ENCODE results near the gene DOK3. TPM values are rescaled to one million over a fixed set of nuclear protein-coding genes. Genes with fewer than 3 reads are reported as not detected.

Gene DOK3
- total and polyA plus RNA-seq, 2 of the 13 experiments (the other 11 are each of a cell fraction or from before 2014, with no cell fraction given) = 1.4 to 1.5 TPM

- TF ChIP-seq ZNF142 (CRISPR knock-in tag; IDR thresholded peaks at IDR 0.05) (peak; percentile 75), ISL2 (CRISPR knock-in tag; IDR thresholded peaks at IDR 0.05) (peak; percentile 63), ZMAT3 (CRISPR knock-in tag; conservative IDR thresholded peaks at IDR 0.05) (no peak), STAT5B (CRISPR knock-in tag; IDR thresholded peaks at IDR 0.05) (no peak), ZSCAN30 (CRISPR knock-in tag; IDR thresholded peaks at IDR 0.05) (no peak), SMARCE1 (IDR thresholded peaks at IDR 0.05; ENCODE audit: borderline replicate concordance) (no peak), ZNF275 (CRISPR knock-in tag; IDR thresholded peaks at IDR 0.05; ENCODE audit: borderline replicate concordance) (peak; percentile 95), JARID2 (CRISPR knock-in tag; IDR thresholded peaks at IDR 0.05; ENCODE audit: insufficient replicate concordance) (no peak), NR2C2 (CRISPR knock-in tag; IDR thresholded peaks at IDR 0.05; ENCODE audit: borderline replicate concordance) (peak; percentile 97), ZNF552 (CRISPR knock-in tag; IDR thresholded peaks at IDR 0.05; ENCODE audit: borderline replicate concordance) (peak; percentile 51; the same call in 1 of the 2 replicates), ZNF251 (CRISPR knock-in tag; IDR thresholded peaks at IDR 0.05) (0 out of 2 replicates have a peak, but pooled peaks have one; percentile 15), ZNF7 (CRISPR knock-in tag; IDR thresholded peaks at IDR 0.05) (no peak), SNRNP70 (IDR thresholded peaks at IDR 0.05; ENCODE audit: low read depth, low read length) (no peak), CENPBD1 (CRISPR knock-in tag; IDR thresholded peaks at IDR 0.05; ENCODE audit: borderline replicate concordance, low read depth) (no peak; the same call in 1 of the 2 replicates), FOSL1 (CRISPR knock-in tag; IDR thresholded peaks at IDR 0.05; ENCODE audit: borderline replicate concordance) (no peak), IRF9 (CRISPR knock-in tag; IDR thresholded peaks at IDR 0.05; ENCODE audit: borderline replicate concordance) (no peak; the same call in 1 of the 2 replicates), ZNF800 (CRISPR knock-in tag; IDR thresholded peaks at IDR 0.05) (0 out of 2 replicates have a peak, but pooled peaks have one; percentile 46)
Observed at GRCh38 chr5:177516601-177517568, 7.3 kb upstream of the DOK3 start, which contains the start of gene DDX41 (continued).
